H1 (cell line): ENCODE measurements around the gene RPS13. TPM values are rescaled to one million over a fixed set of nuclear protein-coding genes. Genes with fewer than 3 reads are reported as not detected.

ENCODE experiments used
- BACH1 ChIP-seq: IDR thresholded peaks from 2 replicates; pipeline ENCODE4 v1.6.1; 2012; ENCODE audit warnings: low read length, improper control_type of control experiment
- BCL11A ChIP-seq, 2 experiments: IDR thresholded peaks; one replicate each; pipeline ENCODE4 v1.6.1; 2011; ENCODE audit warnings: low read depth in 2 of 2, low read length in 2 of 2, mild to moderate bottlenecking in 2 of 2
- CTBP2 ChIP-seq: IDR thresholded peaks from 2 replicates; pipeline ENCODE4 v1.7.0; 2011; ENCODE audit warnings: borderline replicate concordance, mild to moderate bottlenecking, moderate library complexity, mixed read lengths, low read length; ENCODE audit not compliant: insufficient read depth, insufficient read length
- PHF8 ChIP-seq: fragments of 200-600 bp; sonication (generic); conservative IDR thresholded peaks from 2 replicates; pipeline ENCODE4 v1.7.1; 2012; ENCODE audit warnings: low read depth, mild to moderate bottlenecking, inconsistent platforms, low read length, moderate library complexity
- SIRT6 ChIP-seq: IDR thresholded peaks from one replicate; pipeline ENCODE4 v1.7.1; 2012; ENCODE audit warnings: low read length, inconsistent platforms
- SP4 ChIP-seq: IDR thresholded peaks from 2 replicates; pipeline ENCODE4 v1.6.1; 2012; ENCODE audit warnings: low read length, inconsistent platforms
- SRF ChIP-seq: IDR thresholded peaks from 2 replicates; pipeline ENCODE4 v1.6.1; 2011; ENCODE audit warnings: mild to moderate bottlenecking, low read depth, low read length, moderate library complexity
- polyA plus RNA-seq, 7 experiments: library from polyadenylated mRNA; depleted of rRNA in 3 of 7; stranded (reverse) in 5 of 7; unstranded in 2 of 7; fragments of >200 nt in 5 of 7; fragments of 200-250 nt in 2 of 7; gene quantifications; 1 replicate in 5 of 7; 2 replicates in 1 of 7; 4 replicates in 1 of 7; pipeline versions ENCODE4 v1.2.1 to v1.2.3, GENCODE V29; 2011 to 2013; ENCODE audit warnings: missing spikeins in 2 of 7, mixed read lengths in 2 of 7
- total RNA-seq: library from RNA; stranded (reverse); fragmentation: NEBNext Ultra II Directional; extraction: Animal tissue kit (Norgen Biotek cat#: 25700); gene quantifications from 2 replicates; pipeline ENCODE4 v1.2.1, GENCODE V29; 2021
- TF ChIP-seq, protein P1 (sequence below): fragments of 300-600 bp; sonication (generic); IDR thresholded peaks from 2 replicates; pipeline ENCODE4 v1.7.1; 2012; ENCODE audit warnings: low read length, moderate library complexity, mild to moderate bottlenecking, inconsistent platforms; ENCODE audit not compliant: insufficient replicate concordance
- TF ChIP-seq, protein P2 (sequence below): IDR thresholded peaks from 2 replicates; pipeline ENCODE4 v1.6.1; 2011; ENCODE audit warnings: low read depth, mild to moderate bottlenecking, low read length; ENCODE audit not compliant: insufficient read depth

RPS13 gene
- total and polyA plus RNA-seq, 2 of the 8 experiments (the other 6 are each of a cell fraction or from before 2014, with no cell fraction given), result 1,336 to 2,270 TPM

DNA sequence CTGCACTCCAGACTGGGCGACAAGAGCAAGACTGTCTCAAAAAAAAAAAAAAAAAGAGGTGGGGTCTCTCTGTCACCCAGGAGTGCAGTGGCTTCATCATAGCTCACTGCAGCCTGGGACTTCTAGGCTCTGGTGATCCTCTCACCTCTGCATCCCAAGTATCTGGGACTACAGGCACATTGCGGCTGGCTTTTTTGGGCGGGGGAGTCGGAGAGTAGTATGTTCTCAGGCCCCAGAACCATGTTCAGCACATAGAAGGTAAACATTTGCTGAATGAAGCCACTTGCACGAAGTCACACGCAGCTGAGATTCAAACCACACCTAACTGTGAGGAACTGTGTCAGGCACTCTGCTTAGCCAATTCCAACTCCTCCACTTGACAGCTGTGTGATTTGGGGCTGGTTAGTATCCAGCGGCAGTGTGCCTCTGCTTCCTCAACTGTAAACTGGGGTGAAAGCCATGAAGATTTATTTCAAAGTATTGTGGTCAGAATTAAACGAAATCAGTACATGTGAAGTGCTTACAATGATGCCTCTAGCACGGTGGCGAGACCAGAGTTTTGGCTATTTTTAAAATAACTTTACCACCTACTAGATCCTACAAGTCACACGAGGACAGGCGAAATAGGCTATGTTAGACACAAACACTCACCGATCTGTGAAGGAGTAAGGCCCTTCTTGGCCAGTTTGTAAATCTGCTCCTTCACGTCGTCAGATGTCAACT is 789 bp downstream of the RPS13 start (continued):
- TF ChIP-seq, protein P1, sequence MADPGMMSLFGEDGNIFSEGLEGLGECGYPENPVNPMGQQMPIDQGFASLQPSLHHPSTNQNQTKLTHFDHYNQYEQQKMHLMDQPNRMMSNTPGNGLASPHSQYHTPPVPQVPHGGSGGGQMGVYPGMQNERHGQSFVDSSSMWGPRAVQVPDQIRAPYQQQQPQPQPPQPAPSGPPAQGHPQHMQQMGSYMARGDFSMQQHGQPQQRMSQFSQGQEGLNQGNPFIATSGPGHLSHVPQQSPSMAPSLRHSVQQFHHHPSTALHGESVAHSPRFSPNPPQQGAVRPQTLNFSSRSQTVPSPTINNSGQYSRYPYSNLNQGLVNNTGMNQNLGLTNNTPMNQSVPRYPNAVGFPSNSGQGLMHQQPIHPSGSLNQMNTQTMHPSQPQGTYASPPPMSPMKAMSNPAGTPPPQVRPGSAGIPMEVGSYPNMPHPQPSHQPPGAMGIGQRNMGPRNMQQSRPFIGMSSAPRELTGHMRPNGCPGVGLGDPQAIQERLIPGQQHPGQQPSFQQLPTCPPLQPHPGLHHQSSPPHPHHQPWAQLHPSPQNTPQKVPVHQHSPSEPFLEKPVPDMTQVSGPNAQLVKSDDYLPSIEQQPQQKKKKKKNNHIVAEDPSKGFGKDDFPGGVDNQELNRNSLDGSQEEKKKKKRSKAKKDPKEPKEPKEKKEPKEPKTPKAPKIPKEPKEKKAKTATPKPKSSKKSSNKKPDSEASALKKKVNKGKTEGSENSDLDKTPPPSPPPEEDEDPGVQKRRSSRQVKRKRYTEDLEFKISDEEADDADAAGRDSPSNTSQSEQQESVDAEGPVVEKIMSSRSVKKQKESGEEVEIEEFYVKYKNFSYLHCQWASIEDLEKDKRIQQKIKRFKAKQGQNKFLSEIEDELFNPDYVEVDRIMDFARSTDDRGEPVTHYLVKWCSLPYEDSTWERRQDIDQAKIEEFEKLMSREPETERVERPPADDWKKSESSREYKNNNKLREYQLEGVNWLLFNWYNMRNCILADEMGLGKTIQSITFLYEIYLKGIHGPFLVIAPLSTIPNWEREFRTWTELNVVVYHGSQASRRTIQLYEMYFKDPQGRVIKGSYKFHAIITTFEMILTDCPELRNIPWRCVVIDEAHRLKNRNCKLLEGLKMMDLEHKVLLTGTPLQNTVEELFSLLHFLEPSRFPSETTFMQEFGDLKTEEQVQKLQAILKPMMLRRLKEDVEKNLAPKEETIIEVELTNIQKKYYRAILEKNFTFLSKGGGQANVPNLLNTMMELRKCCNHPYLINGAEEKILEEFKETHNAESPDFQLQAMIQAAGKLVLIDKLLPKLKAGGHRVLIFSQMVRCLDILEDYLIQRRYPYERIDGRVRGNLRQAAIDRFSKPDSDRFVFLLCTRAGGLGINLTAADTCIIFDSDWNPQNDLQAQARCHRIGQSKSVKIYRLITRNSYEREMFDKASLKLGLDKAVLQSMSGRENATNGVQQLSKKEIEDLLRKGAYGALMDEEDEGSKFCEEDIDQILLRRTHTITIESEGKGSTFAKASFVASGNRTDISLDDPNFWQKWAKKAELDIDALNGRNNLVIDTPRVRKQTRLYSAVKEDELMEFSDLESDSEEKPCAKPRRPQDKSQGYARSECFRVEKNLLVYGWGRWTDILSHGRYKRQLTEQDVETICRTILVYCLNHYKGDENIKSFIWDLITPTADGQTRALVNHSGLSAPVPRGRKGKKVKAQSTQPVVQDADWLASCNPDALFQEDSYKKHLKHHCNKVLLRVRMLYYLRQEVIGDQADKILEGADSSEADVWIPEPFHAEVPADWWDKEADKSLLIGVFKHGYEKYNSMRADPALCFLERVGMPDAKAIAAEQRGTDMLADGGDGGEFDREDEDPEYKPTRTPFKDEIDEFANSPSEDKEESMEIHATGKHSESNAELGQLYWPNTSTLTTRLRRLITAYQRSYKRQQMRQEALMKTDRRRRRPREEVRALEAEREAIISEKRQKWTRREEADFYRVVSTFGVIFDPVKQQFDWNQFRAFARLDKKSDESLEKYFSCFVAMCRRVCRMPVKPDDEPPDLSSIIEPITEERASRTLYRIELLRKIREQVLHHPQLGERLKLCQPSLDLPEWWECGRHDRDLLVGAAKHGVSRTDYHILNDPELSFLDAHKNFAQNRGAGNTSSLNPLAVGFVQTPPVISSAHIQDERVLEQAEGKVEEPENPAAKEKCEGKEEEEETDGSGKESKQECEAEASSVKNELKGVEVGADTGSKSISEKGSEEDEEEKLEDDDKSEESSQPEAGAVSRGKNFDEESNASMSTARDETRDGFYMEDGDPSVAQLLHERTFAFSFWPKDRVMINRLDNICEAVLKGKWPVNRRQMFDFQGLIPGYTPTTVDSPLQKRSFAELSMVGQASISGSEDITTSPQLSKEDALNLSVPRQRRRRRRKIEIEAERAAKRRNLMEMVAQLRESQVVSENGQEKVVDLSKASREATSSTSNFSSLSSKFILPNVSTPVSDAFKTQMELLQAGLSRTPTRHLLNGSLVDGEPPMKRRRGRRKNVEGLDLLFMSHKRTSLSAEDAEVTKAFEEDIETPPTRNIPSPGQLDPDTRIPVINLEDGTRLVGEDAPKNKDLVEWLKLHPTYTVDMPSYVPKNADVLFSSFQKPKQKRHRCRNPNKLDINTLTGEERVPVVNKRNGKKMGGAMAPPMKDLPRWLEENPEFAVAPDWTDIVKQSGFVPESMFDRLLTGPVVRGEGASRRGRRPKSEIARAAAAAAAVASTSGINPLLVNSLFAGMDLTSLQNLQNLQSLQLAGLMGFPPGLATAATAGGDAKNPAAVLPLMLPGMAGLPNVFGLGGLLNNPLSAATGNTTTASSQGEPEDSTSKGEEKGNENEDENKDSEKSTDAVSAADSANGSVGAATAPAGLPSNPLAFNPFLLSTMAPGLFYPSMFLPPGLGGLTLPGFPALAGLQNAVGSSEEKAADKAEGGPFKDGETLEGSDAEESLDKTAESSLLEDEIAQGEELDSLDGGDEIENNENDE, result no peak
- TF ChIP-seq, protein P2, sequence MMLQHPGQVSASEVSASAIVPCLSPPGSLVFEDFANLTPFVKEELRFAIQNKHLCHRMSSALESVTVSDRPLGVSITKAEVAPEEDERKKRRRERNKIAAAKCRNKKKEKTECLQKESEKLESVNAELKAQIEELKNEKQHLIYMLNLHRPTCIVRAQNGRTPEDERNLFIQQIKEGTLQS, result no peak
- TF ChIP-seq CTBP2, result no peak
- TF ChIP-seq BCL11A (IDR thresholded peaks at IDR 0.05; ENCODE audit: low read depth in 2 of 2, low read length in 2 of 2), result no peak
- no peak for TF ChIP-seq SRF
- TF ChIP-seq SIRT6, result no peak
- TF ChIP-seq SP4, result no peak
- TF ChIP-seq BACH1, result no peak
- no peak for TF ChIP-seq PHF8
